IPS-20b (cell line): ENCODE data around the gene CD7.

ENCODE experiments used
- H3K27ac ChIP-seq: one replicate; pipeline ENCODE4 v1.5.1; 2013; ENCODE audit warnings: low read length
- H3K27me3 ChIP-seq: 2 replicates; pipeline ENCODE4 v1.6.1; 2013; ENCODE audit warnings: mild to moderate bottlenecking, low read length, inconsistent platforms; ENCODE audit not compliant: insufficient read depth
- H3K36me3 ChIP-seq: 2 replicates; pipeline ENCODE4 v1.6.1; 2013; ENCODE audit warnings: low read depth, mild to moderate bottlenecking, inconsistent platforms, low read length, moderate library complexity; ENCODE audit not compliant: insufficient read depth
- H3K4me1 ChIP-seq: 2 replicates; pipeline ENCODE4 v1.6.1; 2013; ENCODE audit warnings: mild to moderate bottlenecking, control low read depth, inconsistent platforms, low read length, moderate library complexity; ENCODE audit not compliant: insufficient read depth
- H3K4me3 ChIP-seq: 2 replicates; pipeline ENCODE4 v1.5.1; 2013; ENCODE audit warnings: mild to moderate bottlenecking, low read length, inconsistent platforms
- H3K9ac ChIP-seq: 2 replicates; pipeline ENCODE4 v1.6.1; 2013; ENCODE audit warnings: low read depth, mild to moderate bottlenecking, inconsistent platforms, low read length, moderate library complexity
- H3K9me3 ChIP-seq: 2 replicates; pipeline ENCODE4 v1.6.1; 2013; ENCODE audit warnings: mild to moderate bottlenecking, low read depth, low read length, inconsistent platforms; ENCODE audit not compliant: insufficient read depth

Gene CD7

GRCh38 chr17:82315703-82316358 is 1.6 kb downstream of the CD7 start:
- H3K27ac ChIP-seq = no peak overlapping the region
- peaks cover 6% of the 10 kb centered on the region; the same call in 1 of the 2 replicates for H3K27me3 ChIP-seq

GRCh38 chr17:82314727-82315605 is 2.4 kb downstream of the CD7 start:
- no peak overlapping the region for H3K9ac ChIP-seq
- no peak overlapping the region; the same call in 1 of the 2 replicates for H3K4me3 ChIP-seq
- H3K27ac ChIP-seq = no peak overlapping the region
- H3K36me3 ChIP-seq = no peaks in the 10 kb centered on the region
- no peaks in the 10 kb centered on the region for H3K4me1 ChIP-seq
- peaks cover 6% of the 10 kb centered on the region; the same call in 1 of the 2 replicates for H3K27me3 ChIP-seq
- H3K9me3 ChIP-seq = no peaks in the 10 kb centered on the region

More at GRCh38 chr17:82315703-82316358, 1.6 kb downstream of the CD7 start:
- Histone ChIP-seq H3K9me3 (no peaks in the 10 kb centered on the region), H3K9ac (no peak overlapping the region), H3K4me1 (no peaks in the 10 kb centered on the region), H3K36me3 (no peaks in the 10 kb centered on the region), H3K4me3 (peak overlapping the region; percentile 55; the same call in 1 of the 2 replicates)

- H3K4me1 ChIP-seq = no peaks in the 10 kb centered on the region
- H3K36me3 ChIP-seq = no peaks in the 10 kb centered on the region
- no peak overlapping the region for H3K27ac ChIP-seq
- H3K9me3 ChIP-seq = no peaks in the 10 kb centered on the region
- no peak overlapping the region for H3K9ac ChIP-seq
- no peak overlapping the region for H3K4me3 ChIP-seq
- H3K27me3 ChIP-seq = peaks cover 6% of the 10 kb centered on the region; the same call in 1 of the 2 replicates
These were observed 3.2 kb downstream of the CD7 start for GRCh38 chr17:82314012-82314726.

GRCh38 chr17:82313195-82314011 is 4.0 kb downstream of the CD7 start:
- H3K27me3 ChIP-seq = peaks cover 6% of the 10 kb centered on the region; the same call in 1 of the 2 replicates
- no peaks in the 10 kb centered on the region for H3K9me3 ChIP-seq
- H3K36me3 ChIP-seq = no peaks in the 10 kb centered on the region
- H3K4me3 ChIP-seq = no peak overlapping the region
- no peak overlapping the region for H3K9ac ChIP-seq
- H3K4me1 ChIP-seq = no peaks in the 10 kb centered on the region
- H3K27ac ChIP-seq = no peak overlapping the region

GRCh38 chr17:82311971-82312370 is 5.4 kb downstream of the CD7 start:
- Histone ChIP-seq H3K4me1 (no peaks in the 10 kb centered on the region), H3K27me3 (peaks cover 6% of the 10 kb centered on the region; the same call in 1 of the 2 replicates), H3K9me3 (no peaks in the 10 kb centered on the region), H3K27ac (no peak overlapping the region), H3K4me3 (no peak overlapping the region), H3K9ac (no peak overlapping the region), H3K36me3 (no peaks in the 10 kb centered on the region)

GRCh38 chr17:82310877-82311276 is 6.5 kb downstream of the CD7 start:
- Histone ChIP-seq H3K4me3 (no peak overlapping the region), H3K27me3 (peaks cover 6% of the 10 kb centered on the region; the same call in 1 of the 2 replicates), H3K9me3 (no peaks in the 10 kb centered on the region), H3K9ac (no peak overlapping the region), H3K36me3 (no peaks in the 10 kb centered on the region), H3K27ac (no peak overlapping the region), H3K4me1 (no peaks in the 10 kb centered on the region)

GRCh38 chr17:82309656-82310570 is 7.5 kb downstream of the CD7 start:
- no peaks in the 10 kb centered on the region for H3K9me3 ChIP-seq
- no peak overlapping the region for H3K9ac ChIP-seq
- no peaks in the 10 kb centered on the region for H3K36me3 ChIP-seq
- no peak overlapping the region for H3K4me3 ChIP-seq
- H3K27me3 ChIP-seq = no peaks in the 10 kb centered on the region
- no peaks in the 10 kb centered on the region for H3K4me1 ChIP-seq
- H3K27ac ChIP-seq = no peak overlapping the region

GRCh38 chr17:82305727-82306300 is 11.6 kb downstream of the CD7 start:
- H3K9me3 ChIP-seq = no peaks in the 10 kb centered on the region
- no peak overlapping the region for H3K27ac ChIP-seq
- no peak overlapping the region for H3K4me3 ChIP-seq
- no peak overlapping the region for H3K9ac ChIP-seq
- H3K27me3 ChIP-seq = no peaks in the 10 kb centered on the region
- H3K4me1 ChIP-seq = no peaks in the 10 kb centered on the region
- no peaks in the 10 kb centered on the region for H3K36me3 ChIP-seq

GRCh38 chr17:82304826-82305726 is 12.3 kb downstream of the CD7 start:
- Histone ChIP-seq H3K9ac (no peak overlapping the region), H3K27me3 (no peaks in the 10 kb centered on the region), H3K9me3 (no peaks in the 10 kb centered on the region), H3K27ac (no peak overlapping the region), H3K36me3 (no peaks in the 10 kb centered on the region), H3K4me3 (no peak overlapping the region), H3K4me1 (no peaks in the 10 kb centered on the region)
